Anterior cingulate cortex (tissue), 58 donors: Measurements from ENCODE around the gene PRM2.
"Not testable (repeated sequence)": the region's sequence is repeated elsewhere in the genome, so short reads cannot be mapped to it uniquely, and the experiment has no call there.

ENCODE experiments used
- DNase-seq, 58 donors: peaks; one replicate each; lab custom pipeline; 2025; lab: John Stamatoyannopoulos, UW

PRM2 gene

GRCh38 chr16:11291091-11291703 is 14.9 kb upstream of the PRM2 start:
- DNase-seq: no peak

GRCh38 chr16:11290102-11290893 is 14.0 kb upstream of the PRM2 start:
- no peak for DNase-seq

DNA sequence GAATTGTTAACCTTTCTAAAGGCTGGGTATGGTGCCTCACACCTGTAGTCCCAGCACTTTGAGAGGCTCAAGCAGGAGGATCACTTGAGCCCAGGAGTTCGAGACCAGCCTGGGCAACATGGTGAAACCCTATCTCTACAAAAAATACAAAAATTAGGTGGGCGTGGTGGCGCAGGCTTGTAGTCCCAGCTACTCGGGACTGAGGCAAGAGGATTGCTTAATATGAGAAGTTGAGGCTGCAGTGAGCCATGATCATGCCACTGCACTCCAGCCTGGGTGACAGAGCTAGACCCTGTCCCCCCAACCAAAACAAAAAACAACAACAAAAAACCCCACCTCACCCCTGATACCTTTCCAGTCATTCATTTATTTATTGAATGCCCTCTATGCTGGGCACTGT is 13.4 kb upstream of the PRM2 start:
- DNase-seq: not testable (repeated sequence)

GRCh38 chr16:11289202-11289601 is 12.9 kb upstream of the PRM2 start:
- DNase-seq: no peak

- no peak for DNase-seq
These were observed 9.6 kb upstream of the PRM2 start for GRCh38 chr16:11285842-11286241.

DNA sequence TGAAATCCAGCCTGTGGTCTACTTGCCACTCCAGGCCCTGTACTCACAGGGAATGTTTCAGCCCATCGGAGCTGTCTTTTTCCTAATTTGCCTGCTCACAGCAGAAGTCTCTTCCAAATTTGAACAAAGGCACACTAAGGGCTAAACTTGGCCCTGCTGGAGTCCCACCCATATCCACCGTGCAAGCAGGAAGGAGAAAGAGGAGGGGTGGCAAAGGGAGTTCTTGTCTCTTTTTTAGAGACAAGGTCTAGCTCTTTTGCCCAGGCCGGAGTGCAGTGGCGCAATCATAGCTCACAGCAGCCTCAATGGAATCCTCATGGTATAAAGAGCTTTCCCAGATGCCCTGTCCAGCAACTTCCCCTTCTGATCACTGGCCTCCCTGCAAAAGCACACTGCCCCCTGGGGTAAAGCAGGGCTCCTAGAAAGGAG is 7.6 kb upstream of the PRM2 start:
- DNase-seq: no peak

GRCh38 chr16:11280616-11281522 is 4.6 kb upstream of the PRM2 start, which contains the start of gene PRM1:
Gene PRM1, minus strand, starts transcription at chr16:11281330. Its CDS starts 92 bp downstream, at chr16:11281238.
- DNase-seq: no peak

DNA sequence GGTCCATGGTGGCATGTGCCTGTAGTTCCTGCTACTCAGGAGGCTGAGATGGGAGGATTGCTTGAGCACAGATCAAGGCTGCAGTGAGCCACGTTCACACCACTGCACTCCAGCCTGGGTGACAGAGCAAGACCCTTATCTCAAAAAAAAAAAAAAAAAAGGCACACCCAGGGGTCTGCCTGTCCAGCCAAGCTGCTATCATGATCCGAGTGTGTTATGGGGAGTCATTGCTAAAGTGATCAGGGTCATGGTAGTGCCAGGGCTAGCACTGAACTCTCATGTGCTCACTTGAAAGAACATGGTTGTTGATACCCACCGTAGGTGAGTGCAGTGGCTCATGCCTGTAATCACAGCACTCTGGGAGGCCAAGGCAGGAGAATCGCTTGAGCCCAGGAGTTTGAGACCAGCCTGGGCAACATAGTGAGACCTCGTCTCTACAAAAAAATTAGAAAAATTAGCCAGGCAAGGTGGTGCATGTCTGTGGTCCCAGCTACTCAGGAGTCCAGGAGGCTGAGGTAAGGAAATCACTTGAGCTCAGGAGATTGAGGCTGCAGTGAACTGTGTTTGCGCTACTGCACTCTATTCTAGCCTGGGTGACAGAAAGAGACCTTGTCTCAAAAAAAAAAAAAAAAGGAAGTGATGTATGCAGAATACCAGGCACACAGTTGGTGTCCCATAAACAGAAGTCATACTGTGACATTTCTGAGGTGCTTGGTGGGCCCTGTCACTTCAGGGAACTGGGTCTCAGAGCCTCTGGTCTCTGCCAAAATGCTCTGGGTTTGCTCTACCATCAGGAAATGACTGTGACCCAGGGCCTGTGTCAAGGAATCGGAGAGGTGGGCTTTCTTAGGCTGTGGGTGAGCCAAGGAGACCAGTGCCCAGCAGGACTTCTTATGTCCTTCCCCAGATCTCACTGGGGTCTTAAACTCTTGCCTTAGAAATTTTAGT is 2.7 kb upstream of the PRM2 start:
- no peak for DNase-seq

GRCh38 chr16:11277607-11278337 is 1.5 kb upstream of the PRM2 start:
- DNase-seq: no peak

DNA sequence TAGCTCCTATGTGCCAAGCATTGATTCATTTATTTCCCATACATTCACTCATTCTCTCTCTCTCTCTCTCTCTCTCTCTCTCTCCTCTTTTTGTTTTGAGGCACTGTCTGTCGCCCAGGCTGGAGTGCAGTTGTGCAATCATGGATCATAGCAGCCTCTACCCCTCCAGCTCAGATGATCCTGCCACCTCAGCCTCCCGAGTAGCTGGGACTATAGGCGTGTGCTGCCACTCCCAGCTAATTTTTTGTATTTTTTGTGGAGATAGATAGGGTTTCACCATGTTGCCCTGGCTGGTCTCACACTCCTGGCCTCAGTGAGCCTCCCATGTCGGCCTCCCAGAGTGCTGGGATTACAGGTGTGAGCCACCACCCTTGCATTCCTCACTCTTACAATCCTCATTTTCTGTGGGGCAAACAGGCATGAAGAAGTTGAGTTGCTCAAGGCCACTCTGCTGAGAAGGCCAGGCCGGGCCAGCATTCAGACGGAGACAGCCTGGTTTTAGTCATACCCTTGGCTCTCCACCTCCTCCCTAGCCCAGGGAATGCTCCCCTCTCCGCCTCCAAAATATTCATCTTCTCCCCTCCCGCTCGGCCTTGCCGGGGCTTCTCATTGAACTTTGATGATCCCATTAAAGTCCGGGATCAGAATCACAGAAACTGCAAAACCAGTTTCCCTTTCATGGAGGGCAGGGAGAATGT is 765 bp upstream of the PRM2 start:
- no peak for DNase-seq

DNA sequence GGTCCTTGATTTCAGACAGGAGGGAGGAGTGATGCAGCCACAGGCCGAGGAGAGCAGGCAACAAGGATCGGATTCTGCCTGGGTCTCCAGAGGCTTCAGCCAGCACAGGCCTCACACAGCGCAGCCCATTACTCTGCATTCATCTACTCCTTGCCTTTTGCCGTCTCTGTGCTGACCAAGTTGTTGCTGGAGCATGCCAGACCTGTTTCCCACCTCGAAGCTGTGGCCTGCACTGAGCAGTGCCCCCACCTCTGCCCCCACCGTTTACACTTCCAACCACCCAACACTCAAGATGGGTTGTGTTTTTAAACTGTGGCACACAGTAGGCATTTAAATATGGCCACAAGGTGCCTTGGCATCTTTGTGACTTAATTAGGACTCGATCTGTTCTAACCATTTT is 1.3 kb downstream of the PRM2 start:
- DNase-seq: no peak

DNA sequence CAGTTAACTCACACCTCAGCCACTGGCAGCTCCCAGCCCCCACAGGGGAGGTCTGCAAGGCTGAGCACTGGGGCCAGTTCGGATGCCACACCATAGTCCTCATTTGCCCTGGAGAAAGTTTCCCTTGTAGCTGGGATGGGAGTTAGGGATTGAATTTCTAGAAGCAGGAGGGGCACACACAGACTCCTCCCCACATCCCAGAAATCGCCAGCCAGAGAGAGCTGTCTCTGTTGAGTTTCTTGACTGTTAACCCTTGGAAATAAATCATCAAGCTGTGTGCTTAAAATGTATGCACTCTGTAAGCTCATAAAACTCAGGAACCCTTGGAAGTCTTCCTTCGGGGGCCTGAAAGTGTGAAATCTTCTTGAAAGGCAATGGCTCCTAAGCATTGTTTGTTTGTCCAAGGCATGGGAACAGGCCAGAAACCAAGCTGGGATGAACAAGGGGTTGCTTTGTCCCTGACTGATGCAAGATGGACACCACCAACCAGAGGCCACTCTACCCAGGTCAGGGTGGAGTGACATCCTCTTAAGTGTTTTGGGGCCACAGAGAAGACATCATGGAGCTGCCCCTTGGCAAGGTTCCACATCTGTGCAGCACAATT is 2.5 kb downstream of the PRM2 start:
- no peak for DNase-seq

DNA sequence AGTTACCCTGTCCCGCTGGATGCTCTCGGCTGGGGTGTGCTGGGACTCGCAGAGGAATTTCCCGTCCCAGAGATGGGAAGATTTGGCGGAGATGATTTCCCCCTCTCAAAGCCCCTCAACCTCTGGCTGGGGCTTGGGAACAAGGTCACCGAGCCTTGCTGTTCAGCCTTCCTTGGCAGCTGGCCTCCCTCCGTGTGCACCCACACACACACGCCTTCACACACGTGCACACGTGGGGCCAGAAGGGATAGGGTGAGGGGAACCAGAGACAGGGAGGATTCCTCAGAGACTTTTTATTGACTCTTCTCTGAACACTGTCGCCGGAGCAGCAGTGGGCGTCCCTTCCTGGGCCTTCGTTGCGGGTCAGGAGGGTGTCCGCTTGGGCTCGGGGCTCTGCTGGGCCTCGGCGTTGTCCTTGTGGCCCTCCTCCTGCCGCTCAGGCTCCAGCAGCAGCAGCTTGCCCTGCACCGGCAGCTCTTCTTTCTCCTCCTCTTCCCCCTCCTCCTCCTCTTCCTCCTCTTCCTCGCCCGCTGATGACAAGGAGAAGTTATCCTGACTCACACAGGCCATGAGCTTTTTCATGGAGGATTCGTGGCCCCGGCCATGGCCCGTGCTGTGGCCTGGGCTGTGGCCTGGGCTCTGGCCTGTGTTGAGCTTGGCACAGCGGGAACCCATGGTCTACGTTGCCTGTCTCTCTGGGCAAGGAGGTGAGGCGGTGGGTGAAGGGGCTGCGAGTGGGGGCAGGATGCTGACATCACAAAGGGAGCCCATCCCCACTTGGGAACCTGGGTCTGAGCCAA is 3.2 kb downstream of the PRM2 start, which contains the start of gene PRM3:
PRM3 (minus strand) TSS at position 709 of the 800 bp plus-strand sequence; CDS start at position 675, 34 bp downstream.
- DNase-seq: no peak

GRCh38 chr16:11272484-11272883 is 3.8 kb downstream of the PRM2 start:
- DNase-seq: no peak

- DNase-seq: no peak
These were observed 4.7 kb downstream of the PRM2 start for GRCh38 chr16:11271610-11272009.

DNA sequence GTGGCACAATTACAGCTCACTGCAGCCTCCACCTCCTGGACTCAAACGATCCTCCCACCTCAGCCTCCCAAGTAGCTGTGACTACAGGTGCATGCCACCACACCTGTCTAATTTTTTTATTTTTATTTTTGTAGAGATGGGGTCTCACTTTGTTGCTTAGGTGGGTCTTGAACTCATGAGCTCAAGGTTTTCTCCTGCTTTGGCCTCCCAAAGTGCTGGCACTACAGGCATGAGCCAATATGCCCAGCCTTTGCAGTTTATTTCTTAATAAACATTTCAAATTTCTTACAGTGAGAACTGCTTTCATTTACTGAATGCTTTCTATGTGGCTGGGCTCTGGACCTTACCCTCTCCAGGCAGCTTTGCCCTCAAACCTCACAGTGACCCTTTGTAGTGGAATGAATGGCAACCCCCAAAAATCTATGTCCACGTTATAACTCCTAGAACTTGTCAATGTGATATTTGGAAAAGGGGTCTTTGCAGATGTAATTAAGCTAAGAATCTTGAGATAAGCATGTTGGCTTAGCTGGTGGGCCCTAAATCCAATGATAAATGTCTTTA is 5.6 kb downstream of the PRM2 start:
- no peak for DNase-seq

DNA sequence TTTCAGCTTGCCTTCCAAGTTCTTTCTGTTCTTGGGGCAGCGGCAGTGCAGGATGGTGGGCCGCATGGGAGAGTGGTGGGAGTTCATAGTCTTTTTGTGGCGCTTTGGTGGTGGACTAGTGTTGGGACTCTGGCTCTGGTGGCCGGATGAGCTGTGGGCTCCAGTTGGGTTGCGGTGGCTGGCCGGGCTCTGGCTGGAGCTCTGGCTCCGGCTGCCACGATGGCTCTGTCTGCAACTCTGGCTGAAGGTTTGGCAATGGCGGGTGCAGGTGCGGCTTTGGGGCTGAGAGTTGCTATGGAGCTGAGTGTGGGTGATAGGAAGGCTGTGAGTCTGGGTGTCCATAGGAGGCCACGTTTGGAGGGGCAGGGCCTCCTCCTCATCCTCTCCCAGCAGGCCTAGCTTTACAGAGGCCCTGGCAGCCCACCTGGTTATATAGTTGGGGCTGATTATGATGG is 7.3 kb downstream of the PRM2 start, which contains the start of gene TNP2:
TNP2 (minus strand) TSS at position 405 of the 455 bp plus-strand sequence; CDS start at position 342, 63 bp downstream.
- no peak for DNase-seq
